ENCODE results near the gene SUV39H1.

SUV39H1 gene

GRCh38 chrX:48752498-48752897, 56.0 kb downstream of the SUV39H1 start:
- no peaks in the 10 kb centered on the region for H3K27me3 Mint-ChIP-seq
- H3K36me3 Mint-ChIP-seq (ENCODE audit: low read depth): no peaks in the 10 kb centered on the region
- H3K4me3 Mint-ChIP-seq: no peak overlapping the region
- no peaks in the 10 kb centered on the region for H3K9me3 Mint-ChIP-seq
- H3K27ac Mint-ChIP-seq: no peak overlapping the region
- peaks cover 6% of the 10 kb centered on the region for H3K4me1 Mint-ChIP-seq (ENCODE audit: low read depth)

DNA sequence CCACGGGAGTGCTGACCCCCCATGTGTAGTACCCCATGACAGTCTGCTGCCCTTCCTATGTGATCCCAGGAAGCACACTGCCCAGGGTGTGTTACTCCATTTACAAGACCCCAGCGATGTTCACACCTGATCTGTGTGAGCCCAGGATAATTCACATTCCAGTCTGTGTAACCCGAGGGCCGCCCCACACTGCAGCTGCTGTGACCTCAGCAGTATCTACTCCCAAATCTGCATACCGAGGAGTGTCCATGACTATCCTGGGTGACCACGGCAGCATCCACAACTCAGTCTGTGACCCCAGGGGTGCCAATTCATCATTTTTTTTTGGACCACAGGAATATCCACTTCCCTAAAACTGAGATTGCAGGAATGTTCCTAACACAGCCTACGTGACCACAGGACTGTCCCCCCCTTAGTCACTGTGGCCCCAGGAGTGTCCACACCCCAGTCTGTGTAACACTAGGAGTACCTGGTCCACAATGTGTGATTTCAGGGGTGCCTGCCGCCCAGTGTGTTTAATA, 57.2 kb downstream of the SUV39H1 start:
- Mint-ChIP-seq H3K4me1 (ENCODE audit: low read depth) (peaks cover 6% of the 10 kb centered on the region), H3K36me3 (ENCODE audit: low read depth) (no peaks in the 10 kb centered on the region), H3K27me3 (no peaks in the 10 kb centered on the region), H3K4me3 (no peak overlapping the region), H3K27ac (no peak overlapping the region), H3K9me3 (no peaks in the 10 kb centered on the region)

GRCh38 chrX:48754238-48754637, 57.7 kb downstream of the SUV39H1 start:
- Mint-ChIP-seq H3K4me1 (ENCODE audit: low read depth) (peaks cover 6% of the 10 kb centered on the region), H3K9me3 (no peaks in the 10 kb centered on the region), H3K27ac (no peak overlapping the region), H3K4me3 (no peak overlapping the region), H3K27me3 (no peaks in the 10 kb centered on the region), H3K36me3 (ENCODE audit: low read depth) (no peaks in the 10 kb centered on the region)
